ENCODE data around the gene SEMA3B. TPM values are rescaled to one million over a fixed set of nuclear protein-coding genes. Genes with fewer than 3 reads are reported as not detected.

SEMA3B gene
- total RNA-seq, 1 experiment from 2014 or later = 0.43 TPM

- CTCF ChIA-PET = no interaction called here
- intact Hi-C loops (cut with micrococcal nuclease; ENCODE audit: unreplicated experiment) = no loop called here
- POLR2A ChIA-PET (ENCODE audit: low non-redundant PET) = no interaction called here
Measured at GRCh38 chr3:50229490-50229889, 39.5 kb upstream of the SEMA3B start.

DNA sequence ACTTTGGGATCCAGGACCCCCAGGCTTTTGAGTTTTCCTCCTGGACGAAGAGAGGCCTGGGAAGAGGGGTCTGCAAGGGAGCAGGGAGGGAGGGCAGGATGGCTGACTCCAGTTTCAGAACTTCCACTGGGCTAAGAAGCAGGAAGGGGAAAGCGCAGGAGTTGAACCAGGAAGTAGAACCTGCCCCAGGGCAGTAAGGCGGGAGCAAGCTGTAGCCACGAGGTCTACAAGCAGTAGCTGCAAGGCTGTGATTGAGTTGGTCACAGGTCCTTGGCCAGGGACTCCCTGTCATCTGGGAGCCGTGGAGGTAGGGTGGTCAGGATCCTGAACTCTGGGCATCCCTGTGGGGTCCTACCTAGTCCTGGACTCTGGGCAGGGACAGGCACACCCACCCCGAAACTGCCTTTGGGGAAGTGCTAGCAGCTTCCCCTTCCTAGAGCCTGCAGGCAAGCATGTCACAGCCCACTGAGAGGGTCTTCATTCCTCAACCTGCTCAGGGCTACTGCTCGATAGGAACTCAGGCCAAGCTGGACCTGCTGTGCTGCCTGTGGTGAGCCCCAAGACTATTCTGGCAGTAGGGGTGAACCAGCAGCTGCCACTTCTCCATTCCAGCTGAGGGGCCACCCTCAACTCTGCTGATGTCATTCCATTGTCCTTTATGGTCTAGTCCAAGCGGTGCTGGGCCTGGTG is 38.7 kb upstream of the SEMA3B start:
- POLR2A ChIA-PET (ENCODE audit: low non-redundant PET) = interaction anchor here (0.6 kb wide), 1 partner anchor 28 kb away, joined by 5 read pairs; no protein-coding TSS in a partner anchor
- DNase-seq (ENCODE audit: low spot score) = no peak
- BruUV-seq (replicated peaks) = no TSS peak

More at GRCh38 chr3:50229490-50229889, 39.5 kb upstream of the SEMA3B start:
- Histone ChIP-seq H3K4me3 (ENCODE audit: low read depth, low read length, poor library complexity, severe bottlenecking) (no peak overlapping the region), H3K36me3 (ENCODE audit: insufficient read depth, low read length, poor library complexity, severe bottlenecking) (no peaks in the 10 kb centered on the region), H3K27me3 (replicated peaks; ENCODE audit: insufficient read depth, low read depth, low read length, poor library complexity) (no peaks in the 10 kb centered on the region), H3K4me1 (ENCODE audit: insufficient read depth, low read length, poor library complexity, severe bottlenecking) (peaks cover 8% of the 10 kb centered on the region), H3K27ac (ENCODE audit: low read depth, low read length, poor library complexity, severe bottlenecking) (no peak overlapping the region), H3K9me3 (ENCODE audit: low read depth, low read length, poor library complexity, severe bottlenecking) (no peaks in the 10 kb centered on the region)
- BruUV-seq (replicated peaks) = no TSS peak
- TF ChIP-seq, protein P1, sequence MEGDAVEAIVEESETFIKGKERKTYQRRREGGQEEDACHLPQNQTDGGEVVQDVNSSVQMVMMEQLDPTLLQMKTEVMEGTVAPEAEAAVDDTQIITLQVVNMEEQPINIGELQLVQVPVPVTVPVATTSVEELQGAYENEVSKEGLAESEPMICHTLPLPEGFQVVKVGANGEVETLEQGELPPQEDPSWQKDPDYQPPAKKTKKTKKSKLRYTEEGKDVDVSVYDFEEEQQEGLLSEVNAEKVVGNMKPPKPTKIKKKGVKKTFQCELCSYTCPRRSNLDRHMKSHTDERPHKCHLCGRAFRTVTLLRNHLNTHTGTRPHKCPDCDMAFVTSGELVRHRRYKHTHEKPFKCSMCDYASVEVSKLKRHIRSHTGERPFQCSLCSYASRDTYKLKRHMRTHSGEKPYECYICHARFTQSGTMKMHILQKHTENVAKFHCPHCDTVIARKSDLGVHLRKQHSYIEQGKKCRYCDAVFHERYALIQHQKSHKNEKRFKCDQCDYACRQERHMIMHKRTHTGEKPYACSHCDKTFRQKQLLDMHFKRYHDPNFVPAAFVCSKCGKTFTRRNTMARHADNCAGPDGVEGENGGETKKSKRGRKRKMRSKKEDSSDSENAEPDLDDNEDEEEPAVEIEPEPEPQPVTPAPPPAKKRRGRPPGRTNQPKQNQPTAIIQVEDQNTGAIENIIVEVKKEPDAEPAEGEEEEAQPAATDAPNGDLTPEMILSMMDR (conservative IDR thresholded peaks at IDR 0.05; ENCODE audit: low read depth, low read length) = no peak
- no peak for TF ChIP-seq EZH2 (IDR thresholded peaks at IDR 0.05; ENCODE audit: borderline replicate concordance, low read depth, low read length, poor library complexity, severe bottlenecking)
- no peak for DNase-seq (ENCODE audit: low spot score)

DNA sequence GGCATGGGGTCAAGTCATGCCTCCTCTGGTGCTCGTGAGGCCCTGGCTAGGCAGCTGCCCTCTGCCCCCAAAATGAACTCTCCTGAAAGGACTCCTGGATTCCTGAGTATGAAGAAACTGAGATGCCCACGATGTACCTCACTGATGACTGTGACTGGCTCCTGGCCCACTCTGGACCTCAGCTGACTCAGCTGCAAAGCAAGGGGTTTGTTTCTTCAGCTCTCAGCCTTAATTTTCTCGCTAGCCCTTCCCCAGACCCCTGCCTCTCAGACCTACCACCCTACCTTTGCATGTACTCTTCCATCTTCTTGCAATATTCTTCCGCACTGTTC is 38.2 kb upstream of the SEMA3B start:
- intact Hi-C loops (cut with micrococcal nuclease; ENCODE audit: unreplicated experiment) = no loop called here
- H3K36me3 ChIP-seq (ENCODE audit: insufficient read depth, low read length, poor library complexity, severe bottlenecking) = no peaks in the 10 kb centered on the region
- no TSS peak for BruUV-seq (replicated peaks)
- H3K27me3 ChIP-seq (replicated peaks; ENCODE audit: insufficient read depth, low read depth, low read length, poor library complexity) = no peaks in the 10 kb centered on the region
- POLR2A ChIA-PET (ENCODE audit: low non-redundant PET) = no interaction called here
- TF ChIP-seq, protein P1 (conservative IDR thresholded peaks at IDR 0.05; ENCODE audit: low read depth, low read length) = no peak
- no peak for TF ChIP-seq EZH2 (IDR thresholded peaks at IDR 0.05; ENCODE audit: borderline replicate concordance, low read depth, low read length, poor library complexity, severe bottlenecking)
- no peaks in the 10 kb centered on the region for H3K9me3 ChIP-seq (ENCODE audit: low read depth, low read length, poor library complexity, severe bottlenecking)
- H3K27ac ChIP-seq (ENCODE audit: low read depth, low read length, poor library complexity, severe bottlenecking) = no peak overlapping the region
- peaks cover 8% of the 10 kb centered on the region for H3K4me1 ChIP-seq (ENCODE audit: insufficient read depth, low read length, poor library complexity, severe bottlenecking)
- CTCF ChIA-PET = interaction anchor here (1.0 kb wide), 1 partner anchor 28 kb away, joined by 3 read pairs; no protein-coding TSS in a partner anchor
- H3K4me3 ChIP-seq (ENCODE audit: low read depth, low read length, poor library complexity, severe bottlenecking) = no peak overlapping the region
- no peak for DNase-seq (ENCODE audit: low spot score)

More for the DNA sequence above, 38.7 kb upstream of the SEMA3B start:
- Histone ChIP-seq H3K9me3 (ENCODE audit: low read depth, low read length, poor library complexity, severe bottlenecking) (no peaks in the 10 kb centered on the region), H3K4me1 (ENCODE audit: insufficient read depth, low read length, poor library complexity, severe bottlenecking) (peaks cover 8% of the 10 kb centered on the region), H3K4me3 (ENCODE audit: low read depth, low read length, poor library complexity, severe bottlenecking) (no peak overlapping the region), H3K36me3 (ENCODE audit: insufficient read depth, low read length, poor library complexity, severe bottlenecking) (no peaks in the 10 kb centered on the region), H3K27ac (ENCODE audit: low read depth, low read length, poor library complexity, severe bottlenecking) (no peak overlapping the region), H3K27me3 (replicated peaks; ENCODE audit: insufficient read depth, low read depth, low read length, poor library complexity) (no peaks in the 10 kb centered on the region)
- CTCF ChIA-PET = interaction anchor here (1.0 kb wide), 1 partner anchor 29 kb away, joined by 3 read pairs; no protein-coding TSS in a partner anchor
- intact Hi-C loops (cut with micrococcal nuclease; ENCODE audit: unreplicated experiment) = no loop called here
- TF ChIP-seq, protein P1 (conservative IDR thresholded peaks at IDR 0.05; ENCODE audit: low read depth, low read length) = no peak
- no peak for TF ChIP-seq EZH2 (IDR thresholded peaks at IDR 0.05; ENCODE audit: borderline replicate concordance, low read depth, low read length, poor library complexity, severe bottlenecking)
